ENCODE data around the gene ACTR5.

Gene ACTR5

DNA sequence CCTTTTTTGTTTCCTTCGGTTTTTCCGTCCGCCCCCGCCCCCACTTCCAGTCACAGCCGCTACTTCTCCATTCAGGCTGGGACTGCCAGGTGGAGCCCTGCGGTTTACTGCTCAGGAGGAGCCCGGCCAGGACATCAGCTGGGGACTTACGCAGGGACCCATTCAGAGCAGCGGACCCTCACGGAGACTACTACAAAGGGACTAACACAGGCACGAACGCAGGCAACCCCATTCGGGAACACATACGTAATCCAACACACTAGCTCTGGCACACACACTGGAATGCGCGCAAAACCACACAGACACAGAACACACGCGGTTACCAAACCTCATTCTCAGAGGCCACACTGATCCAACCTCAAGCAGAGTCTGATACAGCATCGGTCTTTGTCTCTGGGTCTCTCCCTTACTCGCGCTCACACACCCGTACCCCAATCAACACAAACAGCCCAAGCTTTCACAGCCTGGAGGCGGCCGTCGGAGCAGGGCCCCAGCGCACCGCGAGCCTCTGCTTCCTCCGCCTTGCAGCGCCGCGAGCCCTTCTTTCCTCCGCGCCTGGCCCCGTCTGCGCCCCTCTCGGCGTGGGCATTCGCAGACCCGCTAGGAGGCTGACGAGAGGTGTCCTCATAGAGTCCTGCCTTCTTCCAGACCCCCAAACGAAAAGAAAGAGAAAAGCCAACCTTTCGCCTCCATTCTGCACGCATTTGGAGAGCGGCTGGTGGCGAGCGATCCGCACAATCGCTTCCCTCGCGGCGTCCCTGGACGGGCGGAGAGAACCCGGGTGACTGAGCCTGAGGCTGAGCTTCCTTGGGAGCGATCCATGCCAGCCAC, 25.0 kb upstream of the ACTR5 start:
- Histone ChIP-seq H2AFZ (ENCODE audit: low read depth, low read length) (no peak overlapping the region), H3K4me3 (ENCODE audit: low read depth in 1 of 2, low read length in 2 of 2) (no peak overlapping the region), H3K4me1 (ENCODE audit: insufficient read depth, low read length) (peaks cover 14% of the 10 kb centered on the region), H3K79me2 (ENCODE audit: insufficient read depth, low read length) (no peaks in the 10 kb centered on the region), H3K9ac (ENCODE audit: low read depth, low read length) (no peak overlapping the region), H3K4me2 (ENCODE audit: insufficient read depth, low read length) (no peak overlapping the region), H3K27ac (ENCODE audit: low read length) (no peak overlapping the region), H3K36me3 (ENCODE audit: insufficient read depth, low read length) (no peaks in the 10 kb centered on the region), H3K9me3 (ENCODE audit: insufficient read depth, low read length, severe bottlenecking) (no peaks in the 10 kb centered on the region), H4K20me1 (ENCODE audit: insufficient read depth, low read length) (peaks cover 26% of the 10 kb centered on the region), H3K27me3 (ENCODE audit: insufficient read depth, low read length, poor library complexity) (peaks cover 82% of the 10 kb centered on the region)
- peak; percentile 85 for TF ChIP-seq EZH2 (IDR thresholded peaks at IDR 0.05; ENCODE audit: borderline replicate concordance, low read depth, low read length, severe bottlenecking)
- TF ChIP-seq CTCF (IDR thresholded peaks at IDR 0.05; ENCODE audit: borderline replicate concordance, extremely low read depth, low read length, poor library complexity, severe bottlenecking) = no peak
- DNase-seq (no peak), ATAC-seq (ENCODE audit: insufficient read depth, low read depth) (peak; percentile 18; the same call in 1 of the 3 replicates)

DNA sequence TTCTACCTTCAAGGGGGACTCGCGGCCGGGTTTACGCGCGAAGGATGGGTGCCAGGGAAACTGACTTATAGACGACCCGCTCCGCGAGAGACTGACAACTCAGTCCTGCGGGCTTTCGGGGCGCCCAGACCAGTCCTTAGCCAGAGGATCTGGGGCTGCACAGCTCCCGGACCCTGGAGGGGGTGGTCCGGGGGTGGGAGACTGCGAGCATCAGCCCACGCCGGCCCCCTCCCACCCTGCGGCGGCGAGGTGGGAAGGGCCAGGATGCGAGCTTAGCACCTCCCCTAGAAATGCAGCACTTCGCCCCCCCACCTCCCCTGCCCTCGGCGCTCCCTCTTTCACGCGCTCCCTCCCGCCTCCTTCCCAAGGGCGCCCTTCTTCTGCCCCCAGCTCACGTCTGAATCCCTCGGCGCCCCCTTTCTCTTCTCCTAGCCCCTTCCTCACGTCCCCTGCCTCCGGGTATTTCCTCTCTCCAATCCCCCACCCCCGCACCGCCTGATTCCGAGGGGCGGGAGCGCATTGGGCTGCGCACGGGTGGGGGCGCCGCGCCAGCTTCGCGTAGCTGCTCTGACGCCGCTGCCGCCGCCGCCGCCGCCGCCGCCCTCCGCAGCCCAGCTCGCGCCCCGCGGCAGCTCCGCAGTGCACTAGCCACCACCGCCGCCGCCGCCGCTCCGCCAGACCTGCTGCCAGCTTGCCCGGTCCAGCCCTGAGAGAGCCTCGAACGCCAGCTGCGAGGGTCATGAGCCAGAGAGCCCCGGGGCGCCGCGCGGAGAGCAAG, 24.2 kb upstream of the ACTR5 start, which contains the start of gene SLC32A1:
Gene SLC32A1, plus strand, starts transcription at position 639 of the 778 bp plus-strand sequence. CDS start 239 bp downstream, outside the sequence.
- Histone ChIP-seq H3K36me3 (ENCODE audit: insufficient read depth, low read length) (no peaks in the 10 kb centered on the region), H3K27me3 (ENCODE audit: insufficient read depth, low read length, poor library complexity) (peaks cover 75% of the 10 kb centered on the region), H3K4me2 (ENCODE audit: insufficient read depth, low read length) (peak within 1 kb of the TSS; percentile 46), H3K27ac (ENCODE audit: low read length) (no peak within 1 kb of the TSS), H2AFZ (ENCODE audit: low read depth, low read length) (no peak within 1 kb of the TSS), H3K9ac (ENCODE audit: low read depth, low read length) (no peak within 1 kb of the TSS), H4K20me1 (ENCODE audit: insufficient read depth, low read length) (peaks cover 26% of the 10 kb centered on the region), H3K9me3 (ENCODE audit: insufficient read depth, low read length, severe bottlenecking) (no peaks in the 10 kb centered on the region), H3K79me2 (ENCODE audit: insufficient read depth, low read length) (no peaks in the 10 kb centered on the region), H3K4me1 (ENCODE audit: insufficient read depth, low read length) (peaks cover 14% of the 10 kb centered on the region), H3K4me3 (ENCODE audit: low read depth in 1 of 2, low read length in 2 of 2) (peak within 1 kb of the TSS in 1 of 2 experiments; percentile 3; a peak in 2 of 4 replicates)
- no peak for DNase-seq
- peak; percentile 42; the same call in 1 of the 3 replicates for ATAC-seq (ENCODE audit: insufficient read depth, low read depth)
- TF ChIP-seq CTCF (IDR thresholded peaks at IDR 0.05; ENCODE audit: borderline replicate concordance, extremely low read depth, low read length, poor library complexity, severe bottlenecking) = no peak

- H2AFZ ChIP-seq (ENCODE audit: low read depth, low read length) = no peak overlapping the region
- no peaks in the 10 kb centered on the region for H3K9me3 ChIP-seq (ENCODE audit: insufficient read depth, low read length, severe bottlenecking)
- no peak overlapping the region for H3K27ac ChIP-seq (ENCODE audit: low read length)
- peak; percentile 60 for TF ChIP-seq EZH2 (IDR thresholded peaks at IDR 0.05; ENCODE audit: borderline replicate concordance, low read depth, low read length, severe bottlenecking)
- TF ChIP-seq CTCF (IDR thresholded peaks at IDR 0.05; ENCODE audit: borderline replicate concordance, extremely low read depth, low read length, poor library complexity, severe bottlenecking) = no peak
- no peaks in the 10 kb centered on the region for H3K36me3 ChIP-seq (ENCODE audit: insufficient read depth, low read length)
- H3K27me3 ChIP-seq (ENCODE audit: insufficient read depth, low read length, poor library complexity) = peaks cover 74% of the 10 kb centered on the region
- ATAC-seq (ENCODE audit: insufficient read depth, low read depth) (no peak), DNase-seq (no peak)
- H3K9ac ChIP-seq (ENCODE audit: low read depth, low read length) = no peak overlapping the region
- H3K79me2 ChIP-seq (ENCODE audit: insufficient read depth, low read length) = no peaks in the 10 kb centered on the region
- H4K20me1 ChIP-seq (ENCODE audit: insufficient read depth, low read length) = peaks cover 26% of the 10 kb centered on the region
- peak overlapping the region; percentile 46 for H3K4me2 ChIP-seq (ENCODE audit: insufficient read depth, low read length)
- peak overlapping the region in 1 of 2 experiments; percentile 3; a peak in 2 of 4 replicates for H3K4me3 ChIP-seq (ENCODE audit: low read depth in 1 of 2, low read length in 2 of 2)
- H3K4me1 ChIP-seq (ENCODE audit: insufficient read depth, low read length) = peaks cover 19% of the 10 kb centered on the region
Observed at GRCh38 chr20:38724626-38725147, 23.6 kb upstream of the ACTR5 start.
